ENCODE results near the gene PDLIM1.

The PDLIM1 gene

GRCh38 chr10:95287281-95287680, 3.5 kb downstream of the PDLIM1 start:
- DNase-seq, result peak; percentile 45

GRCh38 chr10:95286707-95287106, 4.1 kb downstream of the PDLIM1 start:
- no peak for DNase-seq

- DNase-seq, result no peak
These were observed 5.2 kb downstream of the PDLIM1 start for GRCh38 chr10:95285556-95285955.

GRCh38 chr10:95284807-95285206, 6.0 kb downstream of the PDLIM1 start:
- no peak for DNase-seq

- no peak for DNase-seq
These were observed 8.7 kb downstream of the PDLIM1 start for GRCh38 chr10:95282107-95282506.

GRCh38 chr10:95281206-95281605, 9.6 kb downstream of the PDLIM1 start:
- no peak for DNase-seq

- no peak for DNase-seq
These were observed 10.2 kb downstream of the PDLIM1 start for GRCh38 chr10:95280637-95281036.

GRCh38 chr10:95279042-95279820, 11.6 kb downstream of the PDLIM1 start:
- peak; percentile 78 for DNase-seq

- DNase-seq, result peak; percentile 37
These were observed 12.5 kb downstream of the PDLIM1 start for GRCh38 chr10:95278061-95278988.

- no peak for DNase-seq
These were observed 13.2 kb downstream of the PDLIM1 start for GRCh38 chr10:95277614-95278013.

- no peak for DNase-seq
These were observed 13.6 kb downstream of the PDLIM1 start for GRCh38 chr10:95277201-95277570.

GRCh38 chr10:95276367-95277200, 14.2 kb downstream of the PDLIM1 start:
- no peak for DNase-seq

- DNase-seq, result peak; percentile 53
These were observed 15.0 kb downstream of the PDLIM1 start for GRCh38 chr10:95275726-95276366.

- DNase-seq, result peak; percentile 98
These were observed 17.1 kb downstream of the PDLIM1 start for GRCh38 chr10:95273393-95274312.

- no peak for DNase-seq
These were observed 22.4 kb downstream of the PDLIM1 start for GRCh38 chr10:95268438-95268837.

GRCh38 chr10:95267251-95267650, 23.6 kb downstream of the PDLIM1 start:
- DNase-seq, result no peak

- peak; percentile 86 for DNase-seq
These were observed 24.1 kb downstream of the PDLIM1 start for GRCh38 chr10:95266674-95267095.

- DNase-seq, result no peak
These were observed 25.2 kb downstream of the PDLIM1 start for GRCh38 chr10:95265572-95265971.

GRCh38 chr10:95264227-95265051, 26.4 kb downstream of the PDLIM1 start:
- DNase-seq, result no peak

- DNase-seq, result no peak
These were observed 27.0 kb downstream of the PDLIM1 start for GRCh38 chr10:95263864-95264226.

Measured in EL (cell line).